Left lung (tissue), 10 donors: Measurements from ENCODE around the gene OR1I1. TPM values are rescaled to one million over a fixed set of nuclear protein-coding genes. Genes with fewer than 3 reads are reported as not detected.

Source experiments
- ATAC-seq: fragments of 200-7000 bp; cut with Tn5 transposase; one replicate; pipeline ENCODE4 v1.9.1; 2020; ENCODE audit warnings: moderate library complexity
- DNase-seq, 4 donors: peaks; one replicate each; pipeline ENCODE4 v3.0.0-alpha.2; 2013 to 2020
- H3K27ac ChIP-seq, 2 donors: fragments of 200-600 bp; sonication (generic) in 1 of 2; one replicate each; pipeline versions ENCODE4 v1.5.0 to v1.8.0; 2020 to 2021
- H3K27me3 ChIP-seq, 2 donors: fragments of 200-600 bp; sonication (generic) in 1 of 2; one replicate each; pipeline versions ENCODE4 v1.5.0 to v1.8.0; 2020 to 2021
- H3K36me3 ChIP-seq, 2 donors: fragments of 200-600 bp; sonication (generic) in 1 of 2; one replicate each; pipeline versions ENCODE4 v1.5.0 to v1.8.0; 2020 to 2021
- H3K4me1 ChIP-seq, 2 donors: fragments of 200-600 bp; one replicate each; pipeline ENCODE4 v1.8.0; 2021
- H3K4me3 ChIP-seq, 2 donors: fragments of 200-600 bp; sonication (generic) in 1 of 2; one replicate each; pipeline versions ENCODE4 v1.5.0 to v1.8.0; 2020 to 2021; ENCODE audit warnings: mild to moderate bottlenecking in 1 of 2
- H3K9me3 ChIP-seq, 2 donors: fragments of 200-600 bp; sonication (generic) in 1 of 2; one replicate each; pipeline versions ENCODE4 v1.5.0 to v1.8.0; 2020 to 2021
- CTCF ChIP-seq, 2 donors: fragments of 200-600 bp; sonication (generic) in 1 of 2; IDR thresholded peaks; one replicate each; pipeline versions ENCODE4 v1.5.0 to v1.8.0; 2021; ENCODE audit warnings: antibody characterized with exemption in 2 of 2
- intact Hi-C, 2 donors: fragments of 100-400 bp; cut with DNase I; formaldehyde crosslinking; loops; one replicate each; pipeline versions ENCODE4 v1.11.2 to v1.14.2; 2022
- polyA plus RNA-seq, 6 donors: library from polyadenylated mRNA; unstranded; fragments of 120-200 nt; gene quantifications; one replicate each; pipeline ENCODE4 v1.2.1, GENCODE V29; 2013; ENCODE audit not compliant: insufficient read length in 6 of 6
- total RNA-seq, 2 donors: library from RNA; stranded (reverse); fragmentation: NEBNext Ultra II Directional; extraction: Animal tissue kit (Norgen Biotek cat#: 25700); gene quantifications; one replicate each; pipeline ENCODE4 v1.2.1, GENCODE V29; 2021
- donor health status: DM: no; HTN: yes; CAD: no.
- donor health status: DM: no; HTN: no; CAD: no.

The OR1I1 gene
- total and polyA plus RNA-seq, 8 donors = 0.07 to 0.14 (median 0.09) TPM; not detected in 2

- Histone ChIP-seq H3K36me3 (peaks cover 0 to 90% of the 10 kb centered on the region in 2 donors), H3K27ac (no peak overlapping the region), H3K9me3 (no peaks in the 10 kb centered on the region), H3K27me3 (no peaks in the 10 kb centered on the region), H3K4me1 (peaks cover 1 to 5% of the 10 kb centered on the region in 2 donors), H3K4me3 (no peak overlapping the region)
- no peak for TF ChIP-seq CTCF (IDR thresholded peaks at IDR 0.05)
- intact Hi-C loops = no loop called here
- DNase-seq (no peak), ATAC-seq (no peak)
Observed at GRCh38 chr19:15118789-15119494, 36.9 kb downstream of the OR1I1 start.

- Histone ChIP-seq H3K4me3 (no peak overlapping the region), H3K27ac (no peak overlapping the region), H3K9me3 (no peaks in the 10 kb centered on the region), H3K27me3 (no peaks in the 10 kb centered on the region), H3K4me1 (peaks cover 3 to 15% of the 10 kb centered on the region in 2 donors), H3K36me3 (peaks cover 0 to 79% of the 10 kb centered on the region in 2 donors)
- DNase-seq (no peak), ATAC-seq (no peak)
- no peak for TF ChIP-seq CTCF (IDR thresholded peaks at IDR 0.05)
- intact Hi-C loops = no loop called here
Observed at GRCh38 chr19:15120135-15121026, 38.4 kb downstream of the OR1I1 start.

- H3K9me3 ChIP-seq = no peaks in the 10 kb centered on the region
- no peak overlapping the region for H3K27ac ChIP-seq
- H3K36me3 ChIP-seq = peaks cover 0 to 58% of the 10 kb centered on the region in 2 donors
- no peak for ATAC-seq
- no peak for DNase-seq
- intact Hi-C loops = no loop called here
- peaks cover 3 to 19% of the 10 kb centered on the region in 2 donors for H3K4me1 ChIP-seq
- no peak for TF ChIP-seq CTCF (IDR thresholded peaks at IDR 0.05)
- H3K27me3 ChIP-seq = no peaks in the 10 kb centered on the region
- H3K4me3 ChIP-seq = no peak overlapping the region
Observed at GRCh38 chr19:15122331-15123030, 40.5 kb downstream of the OR1I1 start.

GRCh38 chr19:15123031-15123890, 41.2 kb downstream of the OR1I1 start:
- Histone ChIP-seq H3K27ac (no peak overlapping the region), H3K9me3 (no peaks in the 10 kb centered on the region), H3K27me3 (no peaks in the 10 kb centered on the region), H3K4me1 (peaks cover 3 to 19% of the 10 kb centered on the region in 2 donors), H3K4me3 (no peak overlapping the region), H3K36me3 (peaks cover 0 to 51% of the 10 kb centered on the region in 2 donors)
- ATAC-seq = no peak
- no peak for DNase-seq
- intact Hi-C loops = no loop called here
- no peak for TF ChIP-seq CTCF (IDR thresholded peaks at IDR 0.05)
